NCI-H460 (cell line): ENCODE data around the gene FAM185A. TPM values are rescaled to one million over a fixed set of nuclear protein-coding genes. Genes with fewer than 3 reads are reported as not detected.
"Not testable (repeated sequence)": the region's sequence is repeated elsewhere in the genome, so short reads cannot be mapped to it uniquely, and the experiment has no call there.

ENCODE experiments used
- DNase-seq: peaks from one replicate; pipeline ENCODE4 v3.0.0-alpha.2; 2016; ENCODE audit warnings: low read depth; ENCODE audit errors: extremely low read depth
- total RNA-seq: library from RNA; depleted of rRNA; stranded (reverse); fragments of >200 nt; shearing (Covaris generic); gene quantifications from 2 replicates; pipeline ENCODE4 v1.2.3, GENCODE V29; 2014

Gene FAM185A
- total RNA-seq, 1 experiment from 2014 or later, result 7.4 TPM

GRCh38 chr7:102828286-102828685 lies 79.5 kb downstream of the FAM185A start:
- no peak for DNase-seq

GRCh38 chr7:102829075-102829474 lies 80.3 kb downstream of the FAM185A start:
- DNase-seq, result no peak

- DNase-seq, result no peak
These were observed 81.4 kb downstream of the FAM185A start for GRCh38 chr7:102830197-102830596.

- no peak for DNase-seq
These were observed 83.9 kb downstream of the FAM185A start for GRCh38 chr7:102832674-102833073.

GRCh38 chr7:102833343-102833742 lies 84.5 kb downstream of the FAM185A start:
- no peak for DNase-seq

DNA sequence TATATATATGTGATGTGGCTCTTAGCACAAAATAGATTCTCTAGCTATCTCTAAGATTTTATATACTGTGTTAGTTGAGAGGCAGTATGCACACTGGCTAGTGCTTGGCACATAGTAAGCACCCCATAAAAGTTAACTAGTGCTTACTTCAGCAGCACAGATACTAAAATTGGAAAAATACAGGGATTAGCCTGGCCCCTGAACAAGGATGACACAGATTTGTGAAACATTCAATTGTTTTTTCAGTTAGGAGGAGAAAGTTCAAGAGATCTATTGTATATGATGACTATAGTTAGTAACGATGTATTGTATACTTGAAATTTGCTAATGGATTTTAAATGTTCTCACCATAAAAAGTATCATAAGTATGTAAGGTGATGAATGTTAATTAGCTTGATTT lies 85.7 kb downstream of the FAM185A start:
- no peak for DNase-seq

DNA sequence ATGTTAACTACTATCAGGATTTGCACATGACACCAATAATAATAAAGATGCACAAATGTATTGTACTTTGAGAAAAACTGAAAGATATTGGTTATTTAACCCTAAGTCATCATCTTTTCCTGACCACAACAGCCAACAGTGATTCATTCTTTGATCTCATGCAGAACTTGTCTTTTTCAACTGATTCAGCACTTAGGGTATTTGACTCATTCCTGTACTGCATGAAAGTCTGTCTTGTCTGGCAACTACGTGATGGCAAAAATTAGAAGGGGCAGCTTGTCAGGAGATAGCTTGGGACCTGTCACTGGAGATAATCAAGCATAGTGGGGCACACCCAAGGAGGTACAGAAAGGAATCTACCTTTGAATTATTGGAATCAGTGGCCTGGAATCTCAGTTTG lies 86.2 kb downstream of the FAM185A start:
- DNase-seq, result no peak

DNA sequence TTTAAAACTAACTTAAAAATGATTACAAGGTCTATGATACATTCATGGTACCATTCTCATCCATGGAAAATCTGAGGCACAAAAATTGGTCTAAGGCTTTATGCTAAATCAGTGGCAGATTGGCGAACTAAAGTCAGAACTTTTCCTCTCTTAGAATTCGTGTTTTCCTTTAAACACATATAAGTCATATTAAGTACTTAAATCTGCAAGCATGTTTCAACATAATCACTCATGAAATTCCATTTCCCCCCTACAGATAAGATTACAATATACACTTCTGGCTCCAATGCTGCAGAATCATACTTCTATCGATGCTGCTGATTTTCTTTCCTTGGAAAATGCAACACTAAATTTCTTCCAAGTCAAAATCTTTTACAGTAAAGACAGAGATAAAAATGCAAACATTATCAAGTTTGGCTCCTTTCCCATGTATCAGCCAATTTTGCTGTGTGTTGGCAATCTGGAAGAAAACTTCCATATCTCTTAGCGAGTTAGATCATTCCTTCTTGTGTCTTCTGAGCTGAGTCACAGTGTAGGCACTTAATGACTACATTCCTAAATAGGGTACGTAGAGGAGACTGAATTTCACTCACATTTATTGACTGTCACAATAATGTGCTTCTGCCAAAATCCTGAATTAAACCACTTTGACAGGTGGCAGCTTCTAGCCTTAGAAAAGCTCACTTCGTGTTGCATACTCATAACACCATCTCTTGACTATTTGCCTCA lies 87.6 kb downstream of the FAM185A start:
- peak; percentile 22 for DNase-seq

DNA sequence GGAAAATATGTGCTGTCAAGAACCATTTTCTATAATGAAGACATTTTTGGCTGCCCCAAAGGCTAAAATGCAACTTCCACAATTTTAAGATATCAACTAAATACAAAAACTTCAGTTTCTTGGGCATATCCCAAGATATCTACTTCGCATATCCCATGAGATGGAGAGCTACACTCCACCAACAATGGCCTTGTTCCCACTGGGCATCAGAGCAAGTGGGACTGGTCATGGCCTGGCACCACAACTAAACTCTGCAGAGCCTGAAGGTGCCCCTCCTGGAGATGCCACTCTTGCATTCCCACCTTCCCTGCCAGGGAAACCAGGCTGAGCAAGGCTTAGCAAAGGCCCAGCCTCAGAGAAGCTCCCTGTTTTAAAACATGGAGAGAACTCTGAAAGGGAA lies 88.2 kb downstream of the FAM185A start:
- no peak for DNase-seq

- no peak for DNase-seq
These were observed 89.0 kb downstream of the FAM185A start for GRCh38 chr7:102837802-102838201.

GRCh38 chr7:102838572-102839101 lies 89.8 kb downstream of the FAM185A start:
- DNase-seq, result not testable (repeated sequence)

DNA sequence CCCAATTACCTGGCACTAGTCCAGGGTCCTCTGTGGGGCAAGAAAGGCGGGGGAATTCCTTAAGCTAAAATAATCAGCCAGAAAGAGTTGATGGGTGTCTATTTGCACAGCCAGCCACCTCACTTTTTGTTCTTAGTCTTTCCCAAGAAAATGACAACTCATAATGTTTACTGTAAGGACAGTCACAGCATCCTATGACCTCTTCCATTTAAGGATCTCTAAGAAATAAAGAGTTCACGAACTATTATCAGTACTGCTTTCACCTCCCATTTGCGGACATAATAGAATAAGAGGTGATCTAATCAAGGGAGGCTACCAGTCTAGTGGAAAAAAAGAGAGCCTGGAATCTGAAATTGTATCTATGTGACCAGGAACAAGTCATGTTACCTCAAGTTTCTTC lies 91.6 kb downstream of the FAM185A start:
- DNase-seq, result no peak

DNA sequence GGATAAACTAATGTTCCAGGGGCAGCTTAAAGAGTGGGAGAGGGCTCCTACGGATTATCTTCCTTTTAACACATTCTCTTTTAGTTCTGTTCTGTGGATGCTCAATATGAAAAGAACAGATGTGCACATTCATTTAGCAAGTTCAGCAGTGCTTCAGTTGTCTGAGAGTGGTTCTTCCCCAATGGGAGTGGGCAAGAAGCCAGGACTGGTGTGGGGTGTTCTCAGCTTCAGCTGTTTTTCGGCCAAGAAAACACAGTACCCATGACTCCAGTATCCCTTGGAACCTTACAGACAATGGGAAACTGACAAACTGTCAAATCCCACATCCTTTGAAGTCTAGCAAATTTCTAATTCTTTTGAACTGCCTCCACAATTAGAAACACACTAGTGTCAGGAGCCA lies 92.5 kb downstream of the FAM185A start:
- DNase-seq, result no peak

DNA sequence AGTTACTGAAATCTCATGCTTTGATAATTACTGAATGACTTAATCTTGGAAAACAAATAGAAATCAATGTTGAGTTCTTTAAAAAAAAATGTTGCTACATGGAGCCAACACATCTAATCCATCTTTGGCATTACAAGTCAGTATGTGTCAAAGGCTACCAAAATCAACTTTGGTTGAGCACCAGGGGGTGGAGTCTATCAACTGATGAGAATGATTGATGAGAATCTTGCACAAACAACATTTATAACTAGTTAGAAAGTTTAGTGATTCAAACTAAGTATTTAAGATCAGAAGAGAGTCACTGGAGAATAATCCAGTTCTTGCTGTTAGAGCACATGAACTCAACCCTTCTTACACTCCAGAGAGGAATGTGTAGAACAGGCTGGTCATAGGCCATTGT lies 93.5 kb downstream of the FAM185A start:
- no peak for DNase-seq

DNA sequence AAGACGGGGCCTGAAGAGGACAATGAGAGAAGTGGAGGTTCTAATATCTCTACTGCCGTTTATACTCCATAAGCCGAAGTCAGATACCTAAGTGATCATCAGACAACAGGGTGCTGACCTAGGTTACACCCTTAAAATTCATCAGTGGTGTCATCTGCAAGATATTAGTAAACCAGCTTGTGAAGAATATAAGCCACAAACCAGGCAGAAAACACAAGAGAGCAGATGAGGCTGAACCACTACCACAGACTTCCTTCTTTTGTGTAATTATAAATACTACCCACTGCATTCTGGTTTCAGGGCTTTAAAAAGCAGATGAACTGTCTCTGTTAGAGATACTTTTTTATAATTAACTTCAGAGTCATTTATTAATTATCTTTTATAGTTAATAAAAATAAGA lies 95.1 kb downstream of the FAM185A start:
- no peak for DNase-seq

- DNase-seq, result no peak
These were observed 96.5 kb downstream of the FAM185A start for GRCh38 chr7:102845346-102845745.

GRCh38 chr7:102849079-102849478 lies 100.3 kb downstream of the FAM185A start:
- DNase-seq, result no peak

DNA sequence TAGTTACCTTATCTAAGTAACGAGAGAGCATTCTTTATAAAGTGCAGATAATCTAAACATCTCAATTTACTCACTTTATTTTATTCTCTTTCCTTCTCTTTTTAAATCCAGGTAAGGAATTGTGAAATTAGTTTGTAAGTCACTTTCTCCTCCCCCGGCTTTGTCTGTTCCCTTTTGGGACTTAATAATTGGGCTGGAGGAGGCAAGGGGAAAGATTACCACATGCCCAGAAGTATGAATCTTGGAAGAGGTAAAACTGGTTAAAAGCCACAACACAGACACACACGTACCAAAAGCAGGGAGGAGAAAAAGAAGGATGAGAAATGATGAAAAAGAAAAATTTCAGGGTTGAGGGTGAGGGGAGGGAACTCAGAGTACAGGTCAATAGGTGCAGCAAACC lies 100.7 kb downstream of the FAM185A start:
- no peak for DNase-seq

- no peak for DNase-seq
These were observed 107.2 kb downstream of the FAM185A start for GRCh38 chr7:102856036-102856435.
